Measurements from ENCODE around the gene HPCAL4.

DNA sequence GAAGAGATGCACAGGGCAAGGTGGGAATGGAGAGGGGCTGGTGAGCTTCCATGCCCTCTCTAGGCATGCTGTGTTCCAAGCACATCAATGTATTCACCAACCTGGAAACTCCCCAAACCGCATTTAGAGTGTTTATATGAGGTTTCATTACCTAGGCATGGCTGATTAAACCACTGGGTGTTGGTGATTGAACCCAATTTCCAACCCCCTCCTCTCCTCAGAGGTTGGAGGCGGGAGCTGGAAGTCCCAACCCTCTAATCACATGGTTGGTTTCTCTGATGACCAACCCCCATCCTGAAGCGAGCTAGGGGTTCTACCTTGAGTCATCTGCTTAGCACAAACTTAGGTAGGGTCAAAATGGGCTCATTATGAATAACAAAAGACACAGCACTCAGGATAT, 44.5 kb upstream of the HPCAL4 start:
- TF ChIP-seq EZH2 (IDR thresholded peaks at IDR 0.05) (no peak), CTCF (IDR thresholded peaks at IDR 0.05) (no peak), EZH2phosphoT487 (IDR thresholded peaks at IDR 0.05) (no peak)

Measured in neural progenitor cell (in vitro differentiated cells).